Muscle of arm (tissue), 12 donors: ENCODE results near the gene NHEJ1. TPM values are rescaled to one million over a fixed set of nuclear protein-coding genes. Genes with fewer than 3 reads are reported as not detected.

Source experiments
- DNase-seq: peaks from one replicate; pipeline ENCODE4 v3.0.0-alpha.2; 2013
- polyA plus RNA-seq, 12 donors: library from polyadenylated mRNA; unstranded; fragments of 120-200 nt; gene quantifications; one replicate each; pipeline ENCODE4 v1.2.1, GENCODE V29; 2013; ENCODE audit not compliant: insufficient read length in 12 of 12

NHEJ1 gene
- polyA plus RNA-seq, 12 donors: 12.2 to 17.1 (median 14.7) TPM; not detected in 1

GRCh38 chr2:219186754-219187456, 26.3 kb upstream of the NHEJ1 start:
- no peak for DNase-seq

- DNase-seq: no peak
Measured at GRCh38 chr2:219184121-219184520, 23.5 kb upstream of the NHEJ1 start.

GRCh38 chr2:219183151-219183772, 22.6 kb upstream of the NHEJ1 start:
- DNase-seq: no peak

GRCh38 chr2:219182331-219183150, 21.9 kb upstream of the NHEJ1 start:
- DNase-seq: no peak

GRCh38 chr2:219181531-219181930, 20.9 kb upstream of the NHEJ1 start:
- no peak for DNase-seq

GRCh38 chr2:219180961-219181360, 20.3 kb upstream of the NHEJ1 start:
- DNase-seq: no peak

- no peak for DNase-seq
Measured at GRCh38 chr2:219179601-219180465, 19.2 kb upstream of the NHEJ1 start.

GRCh38 chr2:219178377-219179175, 18.0 kb upstream of the NHEJ1 start:
- peak; percentile 20 for DNase-seq

- DNase-seq: peak; percentile 93
Measured at GRCh38 chr2:219177552-219178376, 17.1 kb upstream of the NHEJ1 start, which contains the start of gene RETREG2. RETREG2 (plus strand) TSS chr2:219178275; CDS start chr2:219178353, 78 bp downstream.

GRCh38 chr2:219176818-219177551, 16.4 kb upstream of the NHEJ1 start, which contains the start of gene CNPPD1:
CNPPD1 (minus strand) TSS chr2:219176925; CDS start chr2:219176828, 97 bp downstream.
- peak; percentile 84 for DNase-seq

GRCh38 chr2:219175928-219176817, 15.6 kb upstream of the NHEJ1 start:
- DNase-seq: peak; percentile 11

GRCh38 chr2:219175486-219175885, 14.9 kb upstream of the NHEJ1 start:
- DNase-seq: no peak

GRCh38 chr2:219174801-219175200, 14.2 kb upstream of the NHEJ1 start:
- no peak for DNase-seq

GRCh38 chr2:219174146-219174545, 13.5 kb upstream of the NHEJ1 start:
- no peak for DNase-seq

GRCh38 chr2:219173176-219173575, 12.6 kb upstream of the NHEJ1 start:
- DNase-seq: no peak

GRCh38 chr2:219172231-219173154, 11.9 kb upstream of the NHEJ1 start:
- no peak for DNase-seq

GRCh38 chr2:219171231-219171651, 10.6 kb upstream of the NHEJ1 start:
- DNase-seq: peak; percentile 22
